DMS79 (cell line): ENCODE results near the gene MIOS.
"Not testable (repeated sequence)": the region's sequence is repeated elsewhere in the genome, so short reads cannot be mapped to it uniquely, and the experiment has no call there.

Experiments used
- DNase-seq: peaks from one replicate; lab custom pipeline; 2025; lab: John Stamatoyannopoulos, UW

The MIOS gene

DNA sequence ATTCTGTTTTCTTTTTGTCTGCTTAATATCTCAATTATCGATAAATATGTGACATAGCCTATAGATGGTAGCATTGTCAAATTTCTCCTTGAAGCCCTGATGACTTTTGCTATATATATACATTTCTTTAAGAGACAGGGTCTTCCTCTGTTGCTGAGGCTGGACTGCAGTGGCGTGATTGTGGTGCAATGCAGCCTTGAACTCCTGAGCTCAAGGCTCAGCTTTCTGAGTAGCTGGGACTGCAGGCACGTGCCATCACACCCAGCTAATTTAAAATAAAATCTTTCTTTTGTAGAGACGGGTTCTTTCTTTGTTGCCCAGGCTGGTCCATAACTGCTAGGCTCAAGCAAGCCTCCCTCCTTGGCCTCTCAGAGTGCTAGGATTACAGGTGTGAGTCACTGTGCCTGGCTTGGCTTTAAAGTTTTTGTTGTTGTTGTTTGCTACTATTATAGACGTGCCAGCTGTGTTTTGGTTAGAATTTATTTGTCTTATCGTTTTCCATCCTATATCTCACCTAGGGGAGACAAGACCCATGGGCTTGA lies 80.9 kb downstream of the MIOS start:
- DNase-seq: no peak

DNA sequence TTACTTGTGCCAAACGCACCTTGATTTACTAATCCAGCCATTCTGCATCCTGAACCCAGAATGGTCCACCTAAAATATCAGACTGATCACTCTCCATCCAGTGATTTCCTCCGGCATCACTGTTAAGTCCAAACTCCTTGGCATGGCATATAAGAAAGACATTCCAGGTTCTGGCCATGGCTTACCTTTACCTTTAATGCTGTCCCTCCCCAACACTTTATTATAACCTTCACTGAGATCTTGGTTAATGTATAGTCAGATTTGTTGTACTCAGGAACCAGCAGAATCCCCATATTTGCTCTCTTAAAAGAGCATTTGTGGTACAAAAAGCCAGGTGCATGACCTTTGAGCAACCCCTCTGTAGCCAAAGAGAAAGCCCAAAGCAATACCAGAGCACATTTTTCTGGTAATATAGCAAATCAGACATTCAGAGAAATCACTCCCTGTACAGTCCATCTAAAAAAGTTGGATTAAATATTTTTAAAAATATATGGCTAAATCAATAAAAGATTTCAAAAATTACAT lies 84.1 kb downstream of the MIOS start:
- DNase-seq: no peak

DNA sequence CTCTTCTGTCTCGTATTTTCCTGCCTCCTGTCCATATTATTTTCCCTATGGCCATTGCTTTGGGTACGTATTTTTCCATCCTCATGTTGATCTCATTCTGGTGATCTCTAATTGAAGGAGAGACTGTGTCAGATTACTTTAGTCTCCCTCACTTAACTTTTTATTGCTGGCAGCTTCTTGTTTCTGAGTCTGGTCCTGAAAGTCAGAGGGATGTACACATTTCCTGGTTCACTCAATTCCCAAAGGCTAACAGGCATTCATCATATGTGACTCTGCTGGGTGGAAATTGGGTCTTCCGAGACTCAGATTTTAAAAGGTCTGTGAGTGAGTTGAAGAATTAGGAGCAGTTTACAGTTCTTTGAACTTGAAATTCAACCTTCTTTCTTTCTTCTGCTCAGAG lies 84.8 kb downstream of the MIOS start:
- DNase-seq: no peak

DNA sequence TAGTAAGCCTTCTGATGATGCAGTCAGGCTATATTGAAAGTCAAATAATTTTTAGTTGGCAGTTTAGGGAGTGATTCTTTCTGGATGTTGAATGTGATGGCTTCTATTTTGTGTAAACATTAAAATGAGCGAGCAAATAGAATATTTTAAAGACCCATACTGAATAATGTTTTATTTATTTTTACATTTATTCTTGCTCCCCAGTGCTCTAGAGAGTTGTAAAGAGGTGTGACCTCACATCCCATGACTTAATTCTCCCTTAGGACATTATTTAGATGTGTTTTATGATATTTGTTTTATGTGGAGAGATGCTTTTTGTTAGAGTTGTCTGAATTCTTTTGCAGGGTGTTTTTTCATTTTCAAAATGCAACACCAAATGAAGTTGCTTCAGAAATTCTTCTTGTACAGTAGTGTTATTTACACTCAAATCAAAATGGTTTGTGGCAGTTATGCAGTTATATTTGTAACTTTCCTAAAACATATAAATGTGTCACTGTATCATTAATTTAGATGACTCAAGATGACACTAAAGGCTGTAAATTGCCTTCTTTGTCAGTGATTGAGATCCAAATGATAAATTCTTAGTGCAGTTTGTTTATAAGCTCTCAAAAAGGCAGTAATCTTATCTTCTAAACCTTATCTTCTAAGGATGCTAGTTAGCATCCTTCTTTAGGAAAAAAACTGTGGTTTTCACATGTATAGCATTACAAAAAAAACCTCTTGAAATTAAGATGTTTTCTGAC lies 86.3 kb downstream of the MIOS start:
- DNase-seq: no peak

DNA sequence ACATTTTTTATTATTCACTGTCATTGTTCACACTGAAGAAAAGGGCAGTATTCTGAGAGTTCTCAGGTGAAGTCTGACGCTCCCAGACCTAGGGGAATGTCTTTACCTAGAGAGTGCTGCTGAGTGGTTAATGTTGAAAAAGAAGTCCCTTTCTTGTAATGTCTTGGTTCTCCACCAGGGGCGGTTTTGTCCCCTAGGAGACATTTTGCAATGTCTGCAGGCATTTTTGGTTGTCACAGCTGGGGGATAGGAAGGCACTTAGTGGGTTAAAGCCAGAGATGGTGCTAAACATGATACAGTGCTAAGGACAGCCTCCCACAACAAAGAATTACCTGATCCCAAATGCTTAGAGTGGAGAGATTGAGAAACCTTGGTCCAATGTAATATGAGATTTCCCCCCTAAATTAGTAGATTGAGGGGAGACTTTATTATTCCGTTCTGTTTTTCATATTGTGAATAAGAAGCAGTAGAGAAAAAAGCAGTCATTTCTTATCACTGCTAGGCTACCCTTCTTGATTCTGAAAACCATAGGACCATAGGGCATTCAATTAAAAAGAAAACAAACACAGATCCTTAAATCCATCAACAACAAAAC lies 87.0 kb downstream of the MIOS start:
- no peak for DNase-seq

DNA sequence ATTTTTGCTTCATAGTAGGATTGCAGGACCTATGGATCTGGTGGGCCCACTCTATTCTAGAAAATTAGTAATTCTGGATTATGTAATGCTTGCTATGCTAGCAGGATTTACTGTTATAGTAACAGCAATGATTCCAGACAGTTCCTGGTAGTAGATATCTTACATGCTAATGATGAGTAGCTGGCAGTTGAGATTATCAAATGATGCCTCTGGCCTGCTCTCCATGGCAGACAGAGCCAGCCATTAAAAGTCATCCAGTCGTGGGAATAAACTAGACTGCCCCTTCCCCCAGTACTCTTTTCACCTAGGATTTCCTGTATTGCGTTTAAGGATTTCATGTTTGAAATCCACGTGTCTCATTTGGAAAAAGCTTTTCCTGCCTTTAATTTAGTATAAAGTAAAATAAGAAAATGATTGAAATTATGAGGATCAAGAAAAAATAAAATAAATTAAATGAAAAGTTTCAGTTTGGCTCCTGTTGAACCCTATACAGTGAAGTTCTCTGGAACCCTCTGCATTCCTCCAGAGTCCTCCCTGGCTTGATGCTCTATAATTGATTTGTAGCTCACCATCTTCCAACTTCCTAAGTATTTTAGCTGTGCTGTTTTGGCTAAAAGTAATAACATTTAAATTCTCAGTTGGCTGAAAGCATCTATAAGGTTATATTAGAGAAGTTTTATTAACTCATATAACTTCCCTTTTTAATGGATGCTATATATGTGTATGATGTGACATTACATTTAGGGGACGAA lies 88.5 kb downstream of the MIOS start:
- no peak for DNase-seq

DNA sequence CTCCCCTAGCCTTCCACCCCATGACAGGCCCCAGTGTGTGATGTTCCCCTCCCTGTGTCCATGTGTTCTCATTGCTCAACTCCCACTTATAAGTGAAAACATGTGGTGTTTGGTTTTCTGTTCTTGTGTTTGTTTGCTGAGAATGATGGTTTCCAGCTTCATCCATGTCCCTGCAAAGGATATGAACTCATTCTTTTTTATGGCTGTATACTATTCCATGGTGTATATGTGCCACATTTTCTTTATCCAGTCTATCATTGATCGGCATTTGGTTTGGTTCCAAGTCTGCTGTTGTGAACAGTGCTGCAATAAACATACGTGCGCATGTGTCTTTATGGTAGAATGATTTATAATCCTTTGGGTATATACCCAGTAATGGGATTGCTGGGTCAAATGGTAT lies 89.8 kb downstream of the MIOS start:
- not testable (repeated sequence) for DNase-seq
